Nephron progenitor cell (in vitro differentiated cells): Measurements from ENCODE around the gene SLX4.

ENCODE experiments used
- DNase-seq: peaks from one replicate; pipeline ENCODE4 v3.0.0; 2021
- H3K27ac Mint-ChIP-seq: 2 replicates; pipeline ENCODE4 v1.8.0; 2021; ENCODE audit warnings: mild to moderate bottlenecking, moderate library complexity, mixed read lengths
- H3K27me3 Mint-ChIP-seq: 2 replicates; pipeline ENCODE4 v1.8.0; 2021; ENCODE audit warnings: mild to moderate bottlenecking, low read depth, mixed read lengths; ENCODE audit not compliant: poor library complexity
- H3K36me3 Mint-ChIP-seq: 2 replicates; pipeline ENCODE4 v1.8.0; 2021; ENCODE audit warnings: low read depth, mixed read lengths
- H3K4me1 Mint-ChIP-seq: 2 replicates; pipeline ENCODE4 v1.8.0; 2021; ENCODE audit warnings: mixed read lengths
- H3K4me3 Mint-ChIP-seq: 2 replicates; pipeline ENCODE4 v1.8.0; 2021; ENCODE audit warnings: mild to moderate bottlenecking, moderate library complexity, mixed read lengths
- H3K9me3 Mint-ChIP-seq: 2 replicates; pipeline ENCODE4 v1.8.0; 2021; ENCODE audit warnings: mild to moderate bottlenecking, moderate library complexity, mixed read lengths
- TF ChIP-seq, protein P1 (sequence below): fragments of 200-600 bp; sonication (generic); IDR thresholded peaks from 2 replicates; pipeline ENCODE4 v1.5.0; 2021; ENCODE audit warnings: antibody characterized with exemption

SLX4 gene

DNA sequence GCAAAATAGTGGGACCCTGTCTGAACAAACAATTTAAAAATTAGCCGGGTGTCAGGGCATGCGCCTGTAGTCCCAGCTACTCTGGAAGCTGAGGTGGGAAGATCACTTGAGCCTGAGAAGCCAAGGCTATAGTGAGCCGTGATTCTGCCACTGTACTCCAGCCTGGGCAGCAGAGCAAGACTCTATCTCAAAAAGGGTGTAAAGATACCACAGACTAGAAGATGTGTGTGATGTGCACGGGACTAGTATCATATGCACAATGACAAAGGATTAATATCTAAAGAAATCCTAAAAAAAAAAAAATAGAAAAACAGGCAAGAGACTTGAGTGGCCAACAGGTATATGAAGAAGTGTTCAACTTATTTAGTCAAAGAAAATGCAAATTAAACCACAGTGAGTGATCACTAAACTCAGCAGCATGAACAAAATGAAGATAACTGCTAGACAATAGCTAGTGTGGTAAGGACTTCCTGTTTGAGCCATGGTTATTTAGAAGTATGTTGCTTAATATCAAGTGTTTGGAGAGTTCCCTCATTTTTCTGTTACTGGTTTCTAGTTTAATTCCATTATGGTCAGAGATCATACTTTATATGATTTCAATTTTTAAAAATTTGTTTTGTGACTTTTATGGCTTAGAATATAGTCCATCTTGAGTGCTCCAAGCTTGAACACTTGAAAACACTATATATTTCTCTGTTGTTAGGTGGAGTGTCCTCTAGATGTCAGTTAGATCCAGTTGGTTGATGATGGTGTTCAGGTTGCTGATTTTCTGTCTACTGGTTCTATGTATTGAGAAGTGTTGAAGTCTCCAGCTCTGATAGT, 14.7 kb upstream of the SLX4 start:
- Mint-ChIP-seq H3K27ac (no peak overlapping the region), H3K4me3 (no peak overlapping the region), H3K4me1 (no peaks in the 10 kb centered on the region), H3K9me3 (no peaks in the 10 kb centered on the region), H3K36me3 (peaks cover 5% of the 10 kb centered on the region), H3K27me3 (no peaks in the 10 kb centered on the region)
- TF ChIP-seq, protein P1, sequence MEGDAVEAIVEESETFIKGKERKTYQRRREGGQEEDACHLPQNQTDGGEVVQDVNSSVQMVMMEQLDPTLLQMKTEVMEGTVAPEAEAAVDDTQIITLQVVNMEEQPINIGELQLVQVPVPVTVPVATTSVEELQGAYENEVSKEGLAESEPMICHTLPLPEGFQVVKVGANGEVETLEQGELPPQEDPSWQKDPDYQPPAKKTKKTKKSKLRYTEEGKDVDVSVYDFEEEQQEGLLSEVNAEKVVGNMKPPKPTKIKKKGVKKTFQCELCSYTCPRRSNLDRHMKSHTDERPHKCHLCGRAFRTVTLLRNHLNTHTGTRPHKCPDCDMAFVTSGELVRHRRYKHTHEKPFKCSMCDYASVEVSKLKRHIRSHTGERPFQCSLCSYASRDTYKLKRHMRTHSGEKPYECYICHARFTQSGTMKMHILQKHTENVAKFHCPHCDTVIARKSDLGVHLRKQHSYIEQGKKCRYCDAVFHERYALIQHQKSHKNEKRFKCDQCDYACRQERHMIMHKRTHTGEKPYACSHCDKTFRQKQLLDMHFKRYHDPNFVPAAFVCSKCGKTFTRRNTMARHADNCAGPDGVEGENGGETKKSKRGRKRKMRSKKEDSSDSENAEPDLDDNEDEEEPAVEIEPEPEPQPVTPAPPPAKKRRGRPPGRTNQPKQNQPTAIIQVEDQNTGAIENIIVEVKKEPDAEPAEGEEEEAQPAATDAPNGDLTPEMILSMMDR = no peak
- no peak for DNase-seq

DNA sequence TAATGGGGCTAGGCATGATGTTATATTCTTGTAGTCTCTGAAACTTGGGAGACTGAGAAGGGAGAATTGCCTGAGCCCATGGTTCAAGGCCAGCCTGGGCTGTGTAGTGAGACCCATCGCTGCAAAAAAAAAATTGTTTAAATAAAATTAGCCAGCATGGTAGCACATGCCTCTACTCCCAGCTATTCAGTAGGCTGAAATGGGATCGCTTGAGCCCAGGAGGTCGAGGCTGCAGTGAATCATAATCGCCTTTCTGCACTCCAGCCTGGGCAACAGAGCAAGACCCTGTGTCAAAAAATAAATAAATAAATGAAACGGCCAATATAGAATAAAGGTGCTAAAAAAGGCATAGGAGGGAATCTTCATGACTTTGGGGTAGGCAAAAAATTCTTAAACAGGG, 13.9 kb upstream of the SLX4 start:
- H3K36me3 Mint-ChIP-seq = peaks cover 2% of the 10 kb centered on the region
- no peaks in the 10 kb centered on the region for H3K9me3 Mint-ChIP-seq
- TF ChIP-seq, protein P1 = no peak
- H3K27ac Mint-ChIP-seq = no peak overlapping the region
- no peak for DNase-seq
- H3K27me3 Mint-ChIP-seq = no peaks in the 10 kb centered on the region
- H3K4me1 Mint-ChIP-seq = no peaks in the 10 kb centered on the region
- H3K4me3 Mint-ChIP-seq = no peak overlapping the region

DNA sequence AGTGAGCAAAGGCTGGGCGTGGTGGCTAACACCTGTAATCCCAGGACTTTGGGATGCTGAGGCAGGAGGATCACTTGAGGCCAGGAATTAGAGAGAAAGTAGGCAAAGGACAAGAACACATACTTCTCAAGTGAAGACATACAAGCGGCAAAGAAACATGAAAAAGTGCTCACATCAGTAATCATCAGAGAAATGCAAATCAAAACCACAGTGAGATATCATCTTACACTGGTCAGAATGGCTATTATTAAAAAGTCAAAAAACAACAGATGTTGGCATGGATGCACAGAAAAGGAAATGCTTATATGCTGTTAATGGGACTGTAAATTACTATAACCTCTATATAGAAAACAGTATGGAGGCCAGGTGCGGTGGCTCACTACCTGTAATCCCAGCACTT, 12.2 kb upstream of the SLX4 start:
- Mint-ChIP-seq H3K9me3 (peaks cover 2% of the 10 kb centered on the region), H3K36me3 (peaks cover 4% of the 10 kb centered on the region), H3K4me3 (no peak overlapping the region), H3K27me3 (no peaks in the 10 kb centered on the region), H3K27ac (no peak overlapping the region), H3K4me1 (no peaks in the 10 kb centered on the region)
- TF ChIP-seq, protein P1 = no peak
- no peak for DNase-seq

DNA sequence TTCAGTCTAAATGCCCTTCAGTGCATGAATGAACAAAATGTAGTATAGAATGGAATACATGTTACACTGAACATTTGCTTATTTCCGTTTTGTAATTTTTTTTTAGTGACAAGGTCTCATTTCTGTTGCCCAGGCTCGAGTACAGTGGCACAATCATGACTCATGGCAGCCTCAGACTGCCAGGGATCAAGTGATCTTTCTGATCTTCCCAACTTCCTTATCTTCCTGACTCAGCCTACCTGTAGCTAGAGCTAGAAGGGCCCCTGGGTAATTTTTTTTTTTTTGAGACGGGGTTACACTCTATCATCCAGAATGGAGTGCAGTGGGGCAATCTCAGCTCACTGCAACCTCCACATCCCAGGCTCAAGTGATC, 7.3 kb upstream of the SLX4 start:
- no peaks in the 10 kb centered on the region for H3K27me3 Mint-ChIP-seq
- no peaks in the 10 kb centered on the region for H3K4me1 Mint-ChIP-seq
- peaks cover 25% of the 10 kb centered on the region for H3K9me3 Mint-ChIP-seq
- H3K36me3 Mint-ChIP-seq = peaks cover 46% of the 10 kb centered on the region
- DNase-seq = no peak
- H3K4me3 Mint-ChIP-seq = no peak overlapping the region
- TF ChIP-seq, protein P1 = no peak
- no peak overlapping the region for H3K27ac Mint-ChIP-seq

DNA sequence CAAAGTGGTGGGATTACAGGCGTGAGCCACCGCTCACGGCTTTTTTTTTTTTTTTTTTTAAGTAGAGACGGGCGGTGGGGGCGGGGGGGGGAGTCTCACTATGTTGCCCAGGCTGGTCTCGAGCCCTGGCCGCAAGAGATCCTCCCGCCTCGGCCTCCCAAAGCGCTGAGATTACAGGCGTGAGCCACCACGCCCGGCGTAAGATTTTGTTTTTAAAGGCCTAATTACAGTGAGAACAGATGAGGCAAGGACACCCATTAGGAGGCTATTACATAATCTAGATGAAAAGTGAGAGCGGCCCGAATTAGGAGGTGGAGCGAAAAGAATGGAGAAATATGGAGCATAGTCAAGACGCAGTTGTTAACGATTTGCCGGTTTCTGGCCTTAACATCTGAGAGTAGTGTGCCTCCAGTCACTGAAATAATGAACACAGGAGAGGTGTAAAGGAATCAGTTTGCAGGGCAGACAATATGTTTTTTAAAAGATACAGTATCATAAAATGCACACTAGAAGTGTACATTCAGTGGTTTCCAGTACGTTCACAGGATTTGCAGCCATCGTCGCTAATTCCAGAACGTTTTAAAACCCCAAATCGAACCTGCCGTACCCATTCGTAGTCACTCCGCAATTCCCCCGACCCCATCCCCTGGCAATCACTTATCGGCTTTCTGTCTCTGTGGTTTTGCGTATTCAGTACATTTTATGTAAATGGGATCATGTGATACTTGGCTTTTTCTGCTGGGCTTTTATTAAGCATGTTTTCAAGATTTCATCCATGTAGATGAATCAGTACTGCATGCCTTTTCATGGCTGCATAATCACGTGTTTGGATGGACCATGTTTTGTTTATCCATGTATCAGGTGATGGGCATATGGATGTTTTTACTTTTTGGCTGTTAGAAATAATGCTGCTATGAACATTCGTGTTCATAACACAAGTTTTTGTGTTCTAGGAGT, 1.4 kb upstream of the SLX4 start:
- Mint-ChIP-seq H3K9me3 (peaks cover 28% of the 10 kb centered on the region), H3K4me1 (peaks cover 33% of the 10 kb centered on the region), H3K4me3 (peak overlapping the region; percentile 99), H3K27ac (peak overlapping the region; percentile 6), H3K36me3 (peaks cover 71% of the 10 kb centered on the region), H3K27me3 (no peaks in the 10 kb centered on the region)
- no peak for DNase-seq
- TF ChIP-seq, protein P1 = no peak
